ENCODE measurements around the gene AUTS2. TPM values are rescaled to one million over a fixed set of nuclear protein-coding genes. Genes with fewer than 3 reads are reported as not detected.

AUTS2 gene
- total and polyA plus RNA-seq, 2 experiments from 2014 or later = 32.0 to 91.0 TPM

GRCh38 chr7:70577078-70577477 lies 978.8 kb downstream of the AUTS2 start:
- Histone ChIP-seq H3K9me2 (ENCODE audit: insufficient read depth) (no peaks in the 10 kb centered on the region; the same call in 1 of the 2 replicates), H2AFZ (no peak overlapping the region), H3K4me3 (no peak overlapping the region), H3K27ac (ENCODE audit: low read depth) (no peak overlapping the region), H3F3A (replicated peaks; ENCODE audit: low read depth) (no peaks in the 10 kb centered on the region), H4K20me1 (replicated peaks; ENCODE audit: insufficient read depth) (no peaks in the 10 kb centered on the region), H3K36me3 (ENCODE audit: insufficient read depth) (no peaks in the 10 kb centered on the region), H3K79me2 (replicated peaks; ENCODE audit: insufficient read depth) (no peaks in the 10 kb centered on the region), H3K4me2 (no peak overlapping the region), H3K4me1 (ENCODE audit: insufficient read depth) (0 out of 2 replicates have a peak, but pooled peaks cover 4% of the 10 kb centered on the region), H3K27me3 (ENCODE audit: insufficient read depth) (no peaks in the 10 kb centered on the region)
- Mint-ChIP-seq H3K27me3 (ENCODE audit: insufficient read depth, low read depth, poor library complexity) (peaks cover 6% of the 10 kb centered on the region), H3K4me3 (no peak overlapping the region), H3K9me3 (no peaks in the 10 kb centered on the region), H3K36me3 (ENCODE audit: low read depth) (no peaks in the 10 kb centered on the region), H3K4me1 (peaks cover 11% of the 10 kb centered on the region), H3K27ac (no peak overlapping the region)
- DNase-seq (ENCODE audit: low spot score) (no peak), ATAC-seq (no peak)
- TF ChIP-seq STAT1 (IDR thresholded peaks at IDR 0.05; ENCODE audit: unreplicated experiment) = no peak
- no peak for TF ChIP-seq CREB1 (CRISPR knock-in tag; IDR thresholded peaks at IDR 0.05; ENCODE audit: low read depth)
- TF ChIP-seq ZNF462 (CRISPR knock-in tag; IDR thresholded peaks at IDR 0.05) = no peak
- no peak for TF ChIP-seq POLR2AphosphoS5 (IDR thresholded peaks at IDR 0.05; ENCODE audit: low read depth)
- no peak for TF ChIP-seq EZH2phosphoT487 (IDR thresholded peaks at IDR 0.05; ENCODE audit: unreplicated experiment)
- no peak for TF ChIP-seq ETS1 (IDR thresholded peaks at IDR 0.05)
- TF ChIP-seq NANOG (IDR thresholded peaks at IDR 0.05; ENCODE audit: borderline replicate concordance) = no peak
- TF ChIP-seq ZNF331 (CRISPR knock-in tag; IDR thresholded peaks at IDR 0.05; ENCODE audit: low read depth) = no peak
- TF ChIP-seq CTCF (conservative IDR thresholded peaks at IDR 0.05; ENCODE audit: low read depth in 2 of 2) = no peak
- TF ChIP-seq JUNB (IDR thresholded peaks at IDR 0.05; ENCODE audit: unreplicated experiment) = no peak
- TF ChIP-seq ZNF114 (CRISPR knock-in tag; IDR thresholded peaks at IDR 0.05) = no peak
- no peak for TF ChIP-seq REST (IDR thresholded peaks at IDR 0.05; ENCODE audit: unreplicated experiment)
- no peak for TF ChIP-seq EZH2 (IDR thresholded peaks at IDR 0.05; ENCODE audit: low read depth, unreplicated experiment)

Data from GM23338 (cell line).